GM13976 (cell line): ENCODE data around the gene NARF.

Source experiments
- DNase-seq: peaks from one replicate; pipeline ENCODE4 v3.0.0; 2012; ENCODE audit warnings: low spot score
- in situ Hi-C: fragments of 300-500 bp; cut with MboI; formaldehyde crosslinking; loops from one replicate; pipeline ENCODE4 v1.12.0; 2022; ENCODE audit warnings: low sequenced_read_pairs, mixed read lengths, inconsistent platforms; ENCODE audit not compliant: unreplicated experiment
- TF ChIP-seq, protein P1 (sequence below): IDR thresholded peaks from 2 replicates; pipeline ENCODE4 v1.5.1; 2012; ENCODE audit warnings: borderline replicate concordance, mild to moderate bottlenecking; ENCODE audit not compliant: insufficient read depth; ENCODE audit errors: extremely low read depth, missing control alignments, control extremely low read depth

NARF gene

DNA sequence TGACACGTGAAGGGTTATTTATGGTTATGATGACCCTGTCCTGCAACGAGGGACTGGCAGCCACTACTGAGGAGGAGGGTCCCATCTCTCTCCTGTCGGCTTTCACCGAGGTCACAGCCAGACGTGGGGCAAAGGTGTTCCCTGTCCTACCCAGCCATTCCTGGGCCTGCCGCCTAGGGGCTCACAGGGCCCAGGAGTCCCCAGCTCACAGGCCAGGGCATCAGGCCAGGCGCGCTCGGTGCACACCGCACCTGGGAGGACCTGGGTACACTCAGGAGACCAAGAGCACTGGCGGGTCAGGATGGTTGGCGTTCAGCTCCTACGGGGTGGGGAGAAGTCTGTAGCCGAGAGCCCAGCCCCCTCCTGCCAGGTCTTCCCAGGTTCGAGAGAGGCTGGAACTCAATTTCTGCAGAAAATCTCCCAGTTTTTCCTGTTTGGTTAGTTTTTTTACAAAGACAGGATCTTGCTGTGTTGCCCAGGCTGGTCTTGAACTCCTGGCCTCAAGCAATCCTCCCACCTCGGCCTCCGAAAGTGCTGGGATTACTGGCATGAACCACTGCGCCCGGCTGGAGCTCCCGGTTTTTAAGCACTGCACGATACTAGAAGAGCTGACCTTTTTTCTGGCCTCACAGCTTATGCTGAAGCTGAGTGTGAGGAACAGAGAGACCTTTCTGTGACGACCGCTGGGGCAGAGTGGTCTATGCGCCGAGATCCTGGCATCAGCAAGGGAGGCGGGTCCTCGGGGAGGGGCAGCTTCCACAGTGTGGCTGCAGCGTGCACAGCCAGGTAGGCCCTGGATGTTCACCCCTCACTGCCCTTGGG is 15.7 kb upstream of the NARF start:
- in situ Hi-C loops: no loop called here
- TF ChIP-seq, protein P1, sequence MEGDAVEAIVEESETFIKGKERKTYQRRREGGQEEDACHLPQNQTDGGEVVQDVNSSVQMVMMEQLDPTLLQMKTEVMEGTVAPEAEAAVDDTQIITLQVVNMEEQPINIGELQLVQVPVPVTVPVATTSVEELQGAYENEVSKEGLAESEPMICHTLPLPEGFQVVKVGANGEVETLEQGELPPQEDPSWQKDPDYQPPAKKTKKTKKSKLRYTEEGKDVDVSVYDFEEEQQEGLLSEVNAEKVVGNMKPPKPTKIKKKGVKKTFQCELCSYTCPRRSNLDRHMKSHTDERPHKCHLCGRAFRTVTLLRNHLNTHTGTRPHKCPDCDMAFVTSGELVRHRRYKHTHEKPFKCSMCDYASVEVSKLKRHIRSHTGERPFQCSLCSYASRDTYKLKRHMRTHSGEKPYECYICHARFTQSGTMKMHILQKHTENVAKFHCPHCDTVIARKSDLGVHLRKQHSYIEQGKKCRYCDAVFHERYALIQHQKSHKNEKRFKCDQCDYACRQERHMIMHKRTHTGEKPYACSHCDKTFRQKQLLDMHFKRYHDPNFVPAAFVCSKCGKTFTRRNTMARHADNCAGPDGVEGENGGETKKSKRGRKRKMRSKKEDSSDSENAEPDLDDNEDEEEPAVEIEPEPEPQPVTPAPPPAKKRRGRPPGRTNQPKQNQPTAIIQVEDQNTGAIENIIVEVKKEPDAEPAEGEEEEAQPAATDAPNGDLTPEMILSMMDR: no peak

DNA sequence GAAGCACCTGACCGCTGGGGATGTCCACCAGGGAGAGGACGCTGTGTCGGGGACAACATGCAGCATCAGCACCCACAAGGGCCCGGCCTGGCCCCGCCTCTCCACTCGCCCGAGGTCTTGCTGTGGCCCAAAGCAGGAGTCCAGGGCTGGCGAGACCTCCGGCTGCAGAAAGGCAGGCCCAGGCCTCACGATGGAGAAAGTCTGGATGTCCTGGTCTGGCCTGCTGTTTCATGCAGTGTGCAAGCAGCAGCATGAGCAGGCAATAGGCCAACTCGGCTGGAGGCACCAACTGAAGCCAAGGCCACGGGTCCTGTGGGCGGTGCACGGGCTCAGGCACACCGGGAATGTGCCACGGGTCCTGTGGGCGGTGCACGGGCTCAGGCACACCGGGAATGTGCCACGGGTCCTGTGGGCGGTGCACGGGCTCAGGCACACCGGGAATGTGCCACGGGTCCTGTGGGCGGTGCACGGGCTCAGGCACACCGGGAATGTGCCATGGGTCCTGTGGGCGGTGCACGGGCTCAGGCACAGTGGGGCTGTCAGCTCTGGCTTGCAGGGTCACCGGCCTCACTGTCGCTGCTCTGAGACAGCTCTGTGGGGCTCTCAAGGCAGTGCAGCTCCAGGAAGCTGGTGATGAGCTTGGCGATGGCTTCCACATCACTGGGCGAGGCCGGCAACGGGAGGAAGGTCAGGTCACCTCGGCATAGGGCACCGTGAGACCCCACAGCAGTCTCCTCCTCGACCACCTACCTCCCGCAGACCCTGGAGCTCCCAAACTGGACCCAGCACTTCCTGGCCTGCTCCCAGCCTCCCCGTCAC is 14.9 kb upstream of the NARF start:
- TF ChIP-seq, protein P1: no peak
- in situ Hi-C loops: no loop called here
- DNase-seq: no peak

More for the DNA sequence above, 15.7 kb upstream of the NARF start:
- DNase-seq: no peak

DNA sequence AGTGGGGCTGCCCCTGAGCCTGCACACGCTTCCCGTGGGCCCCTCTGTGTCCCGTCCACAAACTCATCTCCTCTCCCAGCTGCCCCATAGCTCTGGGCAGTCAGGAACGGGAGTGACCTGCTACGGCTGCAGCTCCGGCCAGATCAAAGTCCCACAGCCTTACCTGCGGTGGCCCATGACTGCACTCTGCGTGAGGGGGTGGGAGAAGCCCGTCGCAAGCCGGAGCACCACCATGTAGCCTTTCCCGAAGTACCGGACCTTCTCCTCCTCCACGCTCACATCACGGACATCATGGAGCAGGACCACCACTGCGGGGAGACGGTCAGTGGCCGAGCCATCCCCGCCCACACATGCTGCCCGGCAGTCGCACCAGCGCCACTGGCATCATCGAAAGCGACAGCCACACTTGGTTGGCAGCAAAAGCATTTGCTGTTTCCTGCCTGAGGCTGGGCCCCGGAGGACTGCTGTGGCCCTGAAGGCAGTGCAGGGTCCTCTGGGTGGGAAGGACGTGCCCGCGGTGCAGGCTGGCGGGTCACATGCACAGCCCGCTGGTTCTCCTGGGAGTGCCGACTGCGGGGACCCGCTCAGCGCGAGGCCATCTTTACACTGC is 14.2 kb upstream of the NARF start:
- in situ Hi-C loops: no loop called here

DNA sequence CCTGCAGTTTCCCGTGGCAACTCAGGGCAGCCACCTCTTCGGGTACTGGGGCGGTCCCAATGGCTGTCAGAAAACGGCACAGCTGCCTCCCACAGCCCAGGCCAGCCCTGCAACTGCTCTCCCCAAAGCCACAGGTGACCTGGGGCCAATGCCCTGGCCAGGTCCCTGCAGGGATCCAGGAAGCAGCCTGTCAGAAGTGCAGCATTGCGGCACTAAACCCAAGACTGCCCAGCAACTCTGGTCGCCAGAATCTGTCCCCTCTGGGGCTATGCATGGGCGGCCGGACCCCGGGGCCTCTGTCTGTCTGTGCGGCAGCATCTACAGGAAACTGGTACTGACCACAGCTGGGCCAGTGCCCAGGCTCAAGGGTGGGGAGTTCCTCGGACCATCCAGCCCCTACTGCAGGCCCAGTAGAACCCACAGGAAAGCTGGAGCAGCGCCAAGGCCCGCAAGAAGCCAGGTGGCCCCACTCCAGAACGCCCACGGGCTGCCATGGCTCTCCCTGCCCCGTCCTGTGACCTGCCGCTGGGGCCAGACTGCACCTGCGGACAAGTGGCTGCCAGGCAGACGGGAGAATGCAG is 13.5 kb upstream of the NARF start:
- in situ Hi-C loops: no loop called here
- DNase-seq: no peak
- TF ChIP-seq, protein P1: no peak

More for the DNA sequence above, 14.2 kb upstream of the NARF start:
- no peak for DNase-seq
- TF ChIP-seq, protein P1: no peak

DNA sequence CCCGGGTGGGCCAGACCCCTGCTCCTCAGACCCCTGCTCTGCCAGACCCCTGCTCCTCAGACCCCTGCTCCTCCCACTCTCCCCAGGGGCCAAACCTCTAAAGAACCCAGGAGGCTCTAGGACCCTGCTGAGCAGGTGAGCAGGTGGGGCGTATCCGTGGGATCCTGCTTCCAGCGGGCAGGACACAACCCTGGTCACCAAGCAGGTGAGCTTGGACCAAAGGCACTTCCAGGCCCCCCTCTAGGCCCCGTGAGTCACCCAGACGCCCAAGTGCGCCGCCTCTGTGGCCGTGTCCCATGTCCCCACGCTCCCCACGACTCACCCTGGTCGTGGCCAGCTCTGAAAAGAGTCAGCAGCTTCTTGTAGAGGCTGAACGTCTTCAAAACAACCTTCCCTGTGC is 13.0 kb upstream of the NARF start:
- no peak for DNase-seq

More for the DNA sequence above, 13.0 kb upstream of the NARF start:
- TF ChIP-seq, protein P1: no peak
- in situ Hi-C loops: no loop called here
